Mesendoderm (in vitro differentiated cells): ENCODE data around the gene ADRB2.

Source experiments
- DNase-seq: peaks from one replicate; pipeline ENCODE4 v3.0.0; 2013
- H2AK5ac ChIP-seq: 2 replicates; pipeline ENCODE4 v1.6.1; 2013; ENCODE audit warnings: low read length, inconsistent platforms
- H2BK120ac ChIP-seq: 2 replicates; pipeline ENCODE4 v1.6.1; 2013; ENCODE audit warnings: low read depth, mild to moderate bottlenecking, low read length, moderate library complexity, mixed read lengths
- H2BK15ac ChIP-seq: replicated peaks from 2 replicates; pipeline ENCODE4 v1.6.1; 2013; ENCODE audit warnings: low read depth, mild to moderate bottlenecking, moderate library complexity
- H2BK5ac ChIP-seq: 2 replicates; pipeline ENCODE4 v1.6.1; 2013; ENCODE audit warnings: low read length, inconsistent platforms
- H3K18ac ChIP-seq: 2 replicates; pipeline ENCODE4 v1.6.1; 2013; ENCODE audit warnings: mild to moderate bottlenecking, low read length, mixed read lengths
- H3K23ac ChIP-seq: one replicate; pipeline ENCODE4 v1.6.1; 2013; ENCODE audit warnings: low read length
- H3K27ac ChIP-seq: 2 replicates; pipeline ENCODE4 v1.5.1; 2013; ENCODE audit warnings: low read depth, mild to moderate bottlenecking, inconsistent platforms, low read length, moderate library complexity
- H3K27me3 ChIP-seq: 2 replicates; pipeline ENCODE4 v1.6.1; 2013; ENCODE audit warnings: low read length, control low read depth, mild to moderate bottlenecking, inconsistent platforms; ENCODE audit not compliant: insufficient read depth, poor library complexity
- H3K36me3 ChIP-seq: 2 replicates; pipeline ENCODE4 v1.6.1; 2013; ENCODE audit warnings: low read length, inconsistent platforms; ENCODE audit not compliant: control insufficient read depth, insufficient read depth
- H3K4ac ChIP-seq: one replicate; pipeline ENCODE4 v1.6.1; 2013; ENCODE audit warnings: low read depth, mild to moderate bottlenecking, low read length, moderate library complexity
- H3K4me1 ChIP-seq: 2 replicates; pipeline ENCODE4 v1.6.1; 2013; ENCODE audit warnings: low read depth, low read length, inconsistent platforms; ENCODE audit not compliant: control insufficient read depth
- H3K4me2 ChIP-seq: 2 replicates; pipeline ENCODE4 v1.6.1; 2013; ENCODE audit warnings: low read length
- H3K4me3 ChIP-seq: 2 replicates; pipeline ENCODE4 v1.5.1; 2013; ENCODE audit warnings: mild to moderate bottlenecking, low read length
- H3K56ac ChIP-seq: one replicate; pipeline ENCODE4 v1.6.1; 2013; ENCODE audit warnings: low read length
- H3K79me1 ChIP-seq: 2 replicates; pipeline ENCODE4 v1.6.1; 2013; ENCODE audit warnings: low read length, inconsistent platforms
- H3K79me2 ChIP-seq: 2 replicates; pipeline ENCODE4 v1.6.1; 2013; ENCODE audit warnings: mild to moderate bottlenecking, low read length; ENCODE audit not compliant: control insufficient read depth, insufficient read depth
- H3K9ac ChIP-seq: 2 replicates; pipeline ENCODE4 v1.6.1; 2013; ENCODE audit warnings: low read length, inconsistent platforms
- H4K5ac ChIP-seq: one replicate; pipeline ENCODE4 v1.6.1; 2013; ENCODE audit warnings: low read length
- H4K8ac ChIP-seq: one replicate; pipeline ENCODE4 v1.6.1; 2013; ENCODE audit warnings: low read depth, mild to moderate bottlenecking, control low read depth, low read length, moderate library complexity
- WGBS: extraction: QIAGEN DNeasy Blood & Tissue Kit; methylation state at CpG from one replicate; pipeline ENCODE4 v1.1.7; 2013; ENCODE audit warnings: low lambda C conversion rate, missing lambda C conversion rate; ENCODE audit not compliant: insufficient coverage; ENCODE audit errors: extremely low coverage; 5-methylcytosine and 5-hydroxymethylcytosine counted together

ADRB2 gene

GRCh38 chr5:148820461-148821395 is 5.7 kb upstream of the ADRB2 start:
- Histone ChIP-seq H2AK5ac (no peak overlapping the region), H3K79me1 (no peaks in the 10 kb centered on the region), H3K36me3 (no peaks in the 10 kb centered on the region), H3K79me2 (no peaks in the 10 kb centered on the region), H3K4me3 (no peak overlapping the region), H3K56ac (no peak overlapping the region), H3K9ac (no peak overlapping the region), H3K4me2 (no peak overlapping the region), H2BK120ac (no peak overlapping the region), H4K8ac (no peak overlapping the region), H2BK15ac (no peak overlapping the region), H3K27ac (no peak overlapping the region), H3K18ac (no peak overlapping the region), H3K4me1 (no peaks in the 10 kb centered on the region), H3K27me3 (no peaks in the 10 kb centered on the region), H3K23ac (no peak overlapping the region), H4K5ac (no peak overlapping the region), H2BK5ac (no peak overlapping the region), H3K4ac (no peak overlapping the region)
- DNase-seq, result peak; percentile 42
- WGBS, result no CpG with 5 or more reads among the region's 6 CpGs

GRCh38 chr5:148823871-148824270 is 2.5 kb upstream of the ADRB2 start:
- H3K36me3 ChIP-seq, result no peaks in the 10 kb centered on the region
- no CpG with 5 or more reads among the region's 2 CpGs for WGBS
- no peak overlapping the region for H3K9ac ChIP-seq
- no peaks in the 10 kb centered on the region for H3K27me3 ChIP-seq
- H4K5ac ChIP-seq, result no peak overlapping the region
- no peak overlapping the region for H3K18ac ChIP-seq
- H3K4me3 ChIP-seq, result no peak overlapping the region
- H3K4me2 ChIP-seq, result no peak overlapping the region
- peaks cover 3% of the 10 kb centered on the region for H3K4me1 ChIP-seq
- no peak overlapping the region for H2AK5ac ChIP-seq
- no peak overlapping the region for H2BK15ac ChIP-seq
- no peaks in the 10 kb centered on the region for H3K79me2 ChIP-seq
- H3K79me1 ChIP-seq, result no peaks in the 10 kb centered on the region
- no peak overlapping the region for H2BK120ac ChIP-seq
- no peak overlapping the region for H3K4ac ChIP-seq
- H2BK5ac ChIP-seq, result no peak overlapping the region
- no peak overlapping the region for H3K23ac ChIP-seq
- H3K56ac ChIP-seq, result no peak overlapping the region
- no peak for DNase-seq
- H3K27ac ChIP-seq, result no peak overlapping the region
- H4K8ac ChIP-seq, result no peak overlapping the region

- H2BK5ac ChIP-seq, result no peak overlapping the region
- H3K4me1 ChIP-seq, result peaks cover 5% of the 10 kb centered on the region
- no peak overlapping the region for H2BK15ac ChIP-seq
- H3K23ac ChIP-seq, result peak overlapping the region; percentile 56
- no peaks in the 10 kb centered on the region for H3K36me3 ChIP-seq
- peak overlapping the region; percentile 30 for H3K4me3 ChIP-seq
- WGBS, result no CpG with 5 or more reads among the region's 9 CpGs
- peak overlapping the region; percentile 95 for H3K4me2 ChIP-seq
- H2AK5ac ChIP-seq, result no peak overlapping the region
- no peaks in the 10 kb centered on the region for H3K79me1 ChIP-seq
- H3K27ac ChIP-seq, result no peak overlapping the region
- H3K4ac ChIP-seq, result no peak overlapping the region
- peak; percentile 57 for DNase-seq
- no peak overlapping the region for H4K5ac ChIP-seq
- H3K79me2 ChIP-seq, result no peaks in the 10 kb centered on the region
- H3K56ac ChIP-seq, result peak overlapping the region; percentile 93
- H3K18ac ChIP-seq, result no peak overlapping the region
- no peak overlapping the region for H2BK120ac ChIP-seq
- peak overlapping the region; percentile 71 for H3K9ac ChIP-seq
- H4K8ac ChIP-seq, result no peak overlapping the region
- H3K27me3 ChIP-seq, result no peaks in the 10 kb centered on the region
These were observed 727 bp upstream of the ADRB2 start for GRCh38 chr5:148825716-148826052.

- Histone ChIP-seq H3K4ac (no peak overlapping the region), H3K4me1 (peaks cover 8% of the 10 kb centered on the region), H3K4me2 (peak overlapping the region; percentile 91), H3K18ac (no peak overlapping the region), H3K9ac (peak overlapping the region; percentile 63), H3K36me3 (no peaks in the 10 kb centered on the region), H3K27ac (no peak overlapping the region), H4K8ac (no peak overlapping the region), H2AK5ac (no peak overlapping the region), H4K5ac (no peak overlapping the region), H2BK5ac (no peak overlapping the region), H3K79me2 (no peaks in the 10 kb centered on the region), H3K56ac (peak overlapping the region; percentile 82), H3K79me1 (no peaks in the 10 kb centered on the region), H2BK15ac (no peak overlapping the region), H3K23ac (no peak overlapping the region), H3K27me3 (no peaks in the 10 kb centered on the region), H2BK120ac (no peak overlapping the region), H3K4me3 (peak overlapping the region; percentile 47)
- no CpG with 5 or more reads among the region's 28 CpGs for WGBS
- no peak for DNase-seq
These were observed 294 bp downstream of the ADRB2 start for GRCh38 chr5:148826739-148827070.

DNA sequence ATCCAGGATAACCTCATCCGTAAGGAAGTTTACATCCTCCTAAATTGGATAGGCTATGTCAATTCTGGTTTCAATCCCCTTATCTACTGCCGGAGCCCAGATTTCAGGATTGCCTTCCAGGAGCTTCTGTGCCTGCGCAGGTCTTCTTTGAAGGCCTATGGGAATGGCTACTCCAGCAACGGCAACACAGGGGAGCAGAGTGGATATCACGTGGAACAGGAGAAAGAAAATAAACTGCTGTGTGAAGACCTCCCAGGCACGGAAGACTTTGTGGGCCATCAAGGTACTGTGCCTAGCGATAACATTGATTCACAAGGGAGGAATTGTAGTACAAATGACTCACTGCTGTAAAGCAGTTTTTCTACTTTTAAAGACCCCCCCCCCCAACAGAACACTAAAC is 1.3 kb downstream of the ADRB2 start:
- no peak overlapping the region for H2BK5ac ChIP-seq
- H4K5ac ChIP-seq, result no peak overlapping the region
- H3K27me3 ChIP-seq, result no peaks in the 10 kb centered on the region
- H3K18ac ChIP-seq, result no peak overlapping the region
- no peak overlapping the region for H3K4me2 ChIP-seq
- H3K56ac ChIP-seq, result no peak overlapping the region
- H4K8ac ChIP-seq, result no peak overlapping the region
- no peaks in the 10 kb centered on the region for H3K79me2 ChIP-seq
- H3K79me1 ChIP-seq, result no peaks in the 10 kb centered on the region
- H2BK15ac ChIP-seq, result no peak overlapping the region
- DNase-seq, result no peak
- no peak overlapping the region for H3K23ac ChIP-seq
- H3K9ac ChIP-seq, result no peak overlapping the region
- no peaks in the 10 kb centered on the region for H3K36me3 ChIP-seq
- WGBS, result no CpG with 5 or more reads among the region's 7 CpGs
- no peak overlapping the region for H3K4me3 ChIP-seq
- peaks cover 8% of the 10 kb centered on the region for H3K4me1 ChIP-seq
- no peak overlapping the region for H3K27ac ChIP-seq
- no peak overlapping the region for H2BK120ac ChIP-seq
- no peak overlapping the region for H3K4ac ChIP-seq
- no peak overlapping the region for H2AK5ac ChIP-seq
